Epithelial cell of proximal tubule (primary cell): ENCODE results near the gene BBS9. TPM values are rescaled to one million over a fixed set of nuclear protein-coding genes. Genes with fewer than 3 reads are reported as not detected.

ENCODE experiments used
- DNase-seq: peaks from one replicate; pipeline ENCODE4 v3.0.0-alpha.2; 2011; ENCODE audit warnings: low read depth
- H3K4me3 ChIP-seq: 2 replicates; pipeline ENCODE4 v1.5.1; 2011; ENCODE audit warnings: low read depth, mild to moderate bottlenecking, low read length
- CTCF ChIP-seq: conservative IDR thresholded peaks from 2 replicates; pipeline ENCODE4 v1.5.1; 2012; ENCODE audit warnings: low read depth, mild to moderate bottlenecking, low read length
- total RNA-seq: library from RNA; depleted of rRNA; stranded (reverse); fragments of >200 nt; gene quantifications from 2 replicates; pipeline ENCODE4 v1.2.3, GENCODE V29; 2015

The BBS9 gene
- total RNA-seq, 1 donor from 2014 or later: 4.4 TPM

DNA sequence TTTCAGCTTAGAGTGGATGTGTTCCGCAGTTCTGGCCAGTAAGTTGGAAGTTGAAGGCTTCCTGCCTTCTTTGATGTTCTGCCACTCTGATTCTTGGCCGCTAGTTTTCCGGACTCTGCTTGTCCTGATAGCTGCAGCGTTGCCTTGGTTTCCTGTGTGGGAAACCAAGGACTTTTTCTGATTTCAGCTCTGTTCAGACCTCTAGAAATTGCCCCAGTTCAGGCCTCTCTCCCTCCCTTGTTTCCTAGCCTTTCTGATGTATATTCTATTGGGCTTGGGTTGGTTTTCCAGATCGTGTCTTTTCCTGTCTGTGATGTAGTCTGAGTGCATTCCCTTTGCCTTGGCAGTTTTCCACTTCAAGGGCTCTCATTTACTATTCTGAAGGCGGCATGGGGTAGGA, 318.7 kb downstream of the BBS9 start:
- no peak overlapping the region for H3K4me3 ChIP-seq
- no peak for TF ChIP-seq CTCF
- DNase-seq: no peak

GRCh38 chr7:33449847-33450246, 320.5 kb downstream of the BBS9 start:
- DNase-seq: no peak
- TF ChIP-seq CTCF: no peak
- no peak overlapping the region for H3K4me3 ChIP-seq

DNA sequence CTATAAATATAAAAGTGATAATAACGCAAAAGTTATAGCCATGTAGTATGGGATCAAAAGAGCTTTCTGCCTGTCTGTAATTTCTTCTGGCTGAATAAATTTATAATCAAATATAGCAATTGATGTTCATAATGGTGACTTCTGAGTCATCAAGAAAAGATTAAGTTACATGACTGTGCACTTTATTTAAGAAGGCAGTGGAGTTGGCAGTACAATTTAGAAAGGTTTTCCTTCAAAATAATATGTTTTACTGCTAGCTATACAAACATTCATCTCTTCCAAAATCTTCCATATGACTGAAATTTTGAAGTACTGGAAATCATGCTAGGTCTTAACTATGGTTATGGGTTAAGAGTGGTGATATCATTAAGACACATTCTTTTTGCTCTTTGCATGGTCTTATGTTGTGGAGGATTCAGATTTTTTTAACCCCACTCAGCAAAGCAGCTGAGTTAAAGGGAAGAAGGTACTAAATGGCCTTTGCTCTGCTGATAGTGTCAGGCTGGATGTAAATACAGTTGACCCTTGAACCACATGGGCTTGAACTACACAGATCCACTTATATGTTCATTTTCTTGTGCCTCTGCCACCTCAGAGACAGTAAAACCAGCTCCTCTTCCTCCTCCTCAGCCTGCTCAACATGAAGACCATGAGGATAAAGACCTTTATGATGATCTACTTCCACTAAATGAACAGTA, 323.6 kb downstream of the BBS9 start:
- H3K4me3 ChIP-seq: no peak overlapping the region
- no peak for DNase-seq
- TF ChIP-seq CTCF: no peak

- no peak for DNase-seq
- no peak overlapping the region for H3K4me3 ChIP-seq
- TF ChIP-seq CTCF: no peak
Observed at GRCh38 chr7:33457039-33457438, 327.7 kb downstream of the BBS9 start.

DNA sequence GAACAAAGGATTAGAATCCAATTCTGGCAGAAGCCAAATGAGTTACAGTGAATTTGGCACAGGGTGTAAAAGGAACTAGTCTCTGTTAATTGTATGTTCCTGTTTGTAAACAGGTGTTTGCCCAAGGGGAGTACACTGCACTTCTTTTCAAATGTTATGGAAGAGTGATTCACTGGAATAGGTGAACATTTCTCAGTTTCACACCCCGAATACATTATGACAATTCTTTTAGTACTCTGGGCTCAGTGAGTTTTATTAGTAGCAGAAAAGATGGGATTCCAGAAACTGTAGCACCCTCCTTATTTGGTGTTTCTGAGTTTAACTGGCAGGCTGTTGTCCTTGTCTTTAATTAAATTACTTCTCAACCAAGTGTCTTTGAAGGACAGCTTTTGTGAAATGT, 329.2 kb downstream of the BBS9 start:
- no peak for TF ChIP-seq CTCF
- H3K4me3 ChIP-seq: no peak overlapping the region
- DNase-seq: no peak

DNA sequence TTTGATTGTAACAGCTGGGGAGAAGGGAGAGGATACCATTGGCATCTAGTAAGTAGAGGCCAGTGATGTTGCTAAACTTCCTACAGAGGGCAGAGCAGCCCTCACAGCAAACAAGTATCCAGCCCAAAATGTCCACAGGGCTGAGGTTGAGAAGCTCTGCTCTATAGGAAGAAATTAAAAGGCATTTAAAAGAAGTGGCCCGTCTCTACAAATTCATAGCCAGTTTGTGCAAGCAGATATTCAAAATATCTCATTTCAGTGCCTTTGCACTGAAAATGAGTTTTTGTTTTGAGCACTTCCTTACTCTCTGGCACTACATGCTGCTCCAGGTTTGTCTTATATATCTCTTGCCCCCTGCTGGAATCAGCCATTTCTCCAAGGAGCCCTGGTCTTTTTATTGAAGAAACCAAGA, 330.0 kb downstream of the BBS9 start:
- DNase-seq: no peak
- no peak overlapping the region for H3K4me3 ChIP-seq
- TF ChIP-seq CTCF: peak; percentile 54

DNA sequence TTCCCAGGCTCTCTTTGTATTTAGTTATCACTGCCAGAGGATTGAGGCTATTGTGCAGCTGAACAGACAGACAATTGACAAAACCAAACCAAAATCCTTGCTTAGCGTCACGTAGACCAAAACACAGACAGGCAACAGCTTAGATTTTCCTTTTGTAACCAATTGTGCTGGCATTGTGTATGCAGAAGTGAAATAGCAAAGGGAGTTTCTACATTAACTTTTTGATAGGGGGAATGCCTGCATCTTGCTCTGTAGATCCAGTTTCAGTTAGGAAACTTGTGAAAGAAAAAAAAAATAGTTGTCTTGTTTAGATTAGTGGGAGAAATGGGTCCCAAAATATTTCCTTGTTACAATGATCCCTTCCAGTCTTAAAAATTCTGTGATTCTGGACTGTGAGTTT, 333.8 kb downstream of the BBS9 start:
- no peak overlapping the region for H3K4me3 ChIP-seq
- no peak for TF ChIP-seq CTCF
- no peak for DNase-seq
